Stomach (tissue), 4 donors: ENCODE results near the gene IPP.

Experiments used
- EP300 ChIP-seq: sonication (generic); formaldehyde crosslinking; IDR thresholded peaks from one replicate; pipeline ENCODE4 v1.6.1; 2017; ENCODE audit warnings: antibody characterized with exemption
- POLR2A ChIP-seq, 4 donors: fragments of 450-650 bp; IDR thresholded peaks; one replicate each; pipeline ENCODE4 v1.6.1; 2016; ENCODE audit warnings: antibody characterized with exemption in 4 of 4, control low read depth in 2 of 4, mild to moderate bottlenecking in 1 of 4, moderate library complexity in 1 of 4
- POLR2AphosphoS5 ChIP-seq, 3 donors: sonication (generic); formaldehyde crosslinking; IDR thresholded peaks; one replicate each; pipeline ENCODE4 v1.6.1; 2016; ENCODE audit warnings: antibody characterized with exemption in 3 of 3
- TF ChIP-seq, protein P1 (sequence below), 7 experiments: fragments of 450-650 bp in 4 of 7; fragments of 200-600 bp in 3 of 7; sonication (generic) in 3 of 7; IDR thresholded peaks; one replicate each; pipeline ENCODE4 v1.5.1; 2016 to 2019; ENCODE audit warnings: antibody characterized with exemption in 7 of 7, control low read depth in 2 of 7, mild to moderate bottlenecking in 1 of 7

GRCh38 chr1:45682942-45683341 is 67.5 kb downstream of the IPP start:
- TF ChIP-seq EP300 (no peak), POLR2A (IDR thresholded peaks at IDR 0.05) (no peak), POLR2AphosphoS5 (IDR thresholded peaks at IDR 0.05) (no peak)
- TF ChIP-seq, protein P1, sequence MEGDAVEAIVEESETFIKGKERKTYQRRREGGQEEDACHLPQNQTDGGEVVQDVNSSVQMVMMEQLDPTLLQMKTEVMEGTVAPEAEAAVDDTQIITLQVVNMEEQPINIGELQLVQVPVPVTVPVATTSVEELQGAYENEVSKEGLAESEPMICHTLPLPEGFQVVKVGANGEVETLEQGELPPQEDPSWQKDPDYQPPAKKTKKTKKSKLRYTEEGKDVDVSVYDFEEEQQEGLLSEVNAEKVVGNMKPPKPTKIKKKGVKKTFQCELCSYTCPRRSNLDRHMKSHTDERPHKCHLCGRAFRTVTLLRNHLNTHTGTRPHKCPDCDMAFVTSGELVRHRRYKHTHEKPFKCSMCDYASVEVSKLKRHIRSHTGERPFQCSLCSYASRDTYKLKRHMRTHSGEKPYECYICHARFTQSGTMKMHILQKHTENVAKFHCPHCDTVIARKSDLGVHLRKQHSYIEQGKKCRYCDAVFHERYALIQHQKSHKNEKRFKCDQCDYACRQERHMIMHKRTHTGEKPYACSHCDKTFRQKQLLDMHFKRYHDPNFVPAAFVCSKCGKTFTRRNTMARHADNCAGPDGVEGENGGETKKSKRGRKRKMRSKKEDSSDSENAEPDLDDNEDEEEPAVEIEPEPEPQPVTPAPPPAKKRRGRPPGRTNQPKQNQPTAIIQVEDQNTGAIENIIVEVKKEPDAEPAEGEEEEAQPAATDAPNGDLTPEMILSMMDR (IDR thresholded peaks at IDR 0.05) = no peak
